ENCODE data around the gene RALGAPB. TPM values are rescaled to one million over a fixed set of nuclear protein-coding genes. Genes with fewer than 3 reads are reported as not detected.

The RALGAPB gene
- total and polyA plus RNA-seq, 11 donors: 7.6 to 31.4 (median 26.0) TPM

- TF ChIP-seq, protein P1, sequence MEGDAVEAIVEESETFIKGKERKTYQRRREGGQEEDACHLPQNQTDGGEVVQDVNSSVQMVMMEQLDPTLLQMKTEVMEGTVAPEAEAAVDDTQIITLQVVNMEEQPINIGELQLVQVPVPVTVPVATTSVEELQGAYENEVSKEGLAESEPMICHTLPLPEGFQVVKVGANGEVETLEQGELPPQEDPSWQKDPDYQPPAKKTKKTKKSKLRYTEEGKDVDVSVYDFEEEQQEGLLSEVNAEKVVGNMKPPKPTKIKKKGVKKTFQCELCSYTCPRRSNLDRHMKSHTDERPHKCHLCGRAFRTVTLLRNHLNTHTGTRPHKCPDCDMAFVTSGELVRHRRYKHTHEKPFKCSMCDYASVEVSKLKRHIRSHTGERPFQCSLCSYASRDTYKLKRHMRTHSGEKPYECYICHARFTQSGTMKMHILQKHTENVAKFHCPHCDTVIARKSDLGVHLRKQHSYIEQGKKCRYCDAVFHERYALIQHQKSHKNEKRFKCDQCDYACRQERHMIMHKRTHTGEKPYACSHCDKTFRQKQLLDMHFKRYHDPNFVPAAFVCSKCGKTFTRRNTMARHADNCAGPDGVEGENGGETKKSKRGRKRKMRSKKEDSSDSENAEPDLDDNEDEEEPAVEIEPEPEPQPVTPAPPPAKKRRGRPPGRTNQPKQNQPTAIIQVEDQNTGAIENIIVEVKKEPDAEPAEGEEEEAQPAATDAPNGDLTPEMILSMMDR (IDR thresholded peaks at IDR 0.05): no peak
- no peak for TF ChIP-seq POLR2A (IDR thresholded peaks at IDR 0.05)
- peaks cover 0 to 11% (median 0%) of the 10 kb centered on the region in 12 donors for H3K4me1 ChIP-seq
- no peaks in the 10 kb centered on the region for H3K9me3 ChIP-seq
- no peak overlapping the region for H3K27ac ChIP-seq
- DNase-seq (peak; percentile 55 to 82 (median 81)), ATAC-seq (peak; percentile 90 to 94 (median 91))
- H3K36me3 ChIP-seq: no peaks in the 10 kb centered on the region
- peaks cover 6 to 48% (median 17%) of the 10 kb centered on the region in 9 donors for H3K27me3 ChIP-seq
- intact Hi-C loops (cut with DNase I): no loop called here
- H3K4me3 ChIP-seq: no peak overlapping the region
- 18 to 29% (median 21%) methylated on average over 9 of the region's 9 CpGs for WGBS, 4 donors
Observed at GRCh38 chr20:38599410-38599882, 126.8 kb downstream of the RALGAPB start.

DNA sequence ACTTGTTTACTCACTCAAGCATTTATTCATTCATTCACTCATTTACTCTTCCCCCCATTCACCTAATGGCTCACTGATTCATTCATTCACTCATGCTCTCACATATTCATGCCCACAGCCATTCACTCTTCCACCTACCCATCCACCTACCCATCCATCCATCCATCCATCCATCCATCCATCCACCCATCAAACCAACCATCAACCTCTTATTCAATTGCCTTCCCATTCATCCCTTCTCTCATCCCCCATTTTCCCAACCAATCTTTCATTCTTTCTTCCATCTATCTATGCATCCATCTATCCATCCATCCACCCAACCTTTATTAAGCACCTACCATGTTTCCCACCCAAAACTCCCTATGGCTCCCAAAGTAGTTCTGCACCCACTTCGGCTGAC lies 127.4 kb downstream of the RALGAPB start:
- no peak overlapping the region for H3K27ac ChIP-seq

DNA sequence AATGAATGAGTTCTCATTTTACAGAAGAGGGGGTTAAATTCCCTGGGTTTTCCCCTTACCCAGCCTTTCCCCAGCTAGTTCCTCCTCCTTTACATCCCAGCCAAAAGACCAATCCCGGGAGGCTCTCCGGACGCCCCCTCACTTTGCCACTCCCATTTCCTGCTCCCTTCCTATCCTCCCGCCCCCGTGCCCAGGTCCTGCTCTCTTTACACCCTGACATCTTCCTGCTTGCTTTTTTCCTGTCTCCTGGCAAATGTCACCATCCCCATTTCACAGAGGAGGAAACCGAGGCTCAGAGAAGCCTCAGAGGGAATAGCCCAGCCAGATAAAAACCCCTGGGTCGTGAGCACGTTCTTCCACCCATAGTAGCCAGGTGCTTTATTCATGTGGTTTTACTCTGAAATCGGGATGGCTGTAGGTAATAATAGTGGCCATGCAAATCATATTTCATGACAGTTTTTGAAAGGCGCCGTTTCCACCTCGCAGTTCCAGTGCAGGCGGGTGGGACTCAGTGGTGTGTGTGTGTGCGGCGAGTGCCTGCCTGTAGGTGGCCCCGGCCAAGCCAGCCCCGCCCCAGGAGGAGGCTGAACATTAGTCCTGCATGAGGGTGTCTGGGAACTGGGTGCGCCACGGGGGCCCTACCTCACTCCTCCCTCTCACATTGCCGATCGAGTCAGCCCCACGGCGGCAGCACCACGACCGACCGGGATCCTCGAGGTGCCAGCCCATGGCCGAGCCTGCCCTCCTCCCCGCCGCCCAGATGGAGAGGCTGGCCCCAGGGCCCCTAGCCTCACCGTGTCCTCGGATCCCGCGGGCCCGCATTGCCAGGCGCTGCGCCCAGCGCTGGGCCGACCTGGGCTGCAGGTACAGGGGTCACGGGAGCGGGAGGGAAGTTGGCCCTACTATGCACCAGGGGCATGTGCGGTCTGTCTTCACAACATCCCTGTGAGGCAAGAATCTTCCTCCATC lies 128.9 kb downstream of the RALGAPB start, which contains the start of gene ARHGAP40:
Gene ARHGAP40 (plus strand): TSS at position 594 of the 969 bp plus-strand sequence.
- ATAC-seq: peak in 2 of 4 donors; percentile 30 to 50

More for the DNA sequence above, 127.4 kb downstream of the RALGAPB start:
- Histone ChIP-seq H3K4me3 (no peak overlapping the region), H3K4me1 (peaks cover 0 to 11% (median 0%) of the 10 kb centered on the region in 12 donors), H3K9me3 (no peaks in the 10 kb centered on the region), H3K36me3 (no peaks in the 10 kb centered on the region), H3K27me3 (peaks cover 6 to 49% (median 17%) of the 10 kb centered on the region in 9 donors)
- intact Hi-C loops (cut with DNase I): no loop called here
- 92 to 98% (median 96%) methylated on average over 1 of the region's 1 CpG for WGBS, 4 donors
- DNase-seq (no peak), ATAC-seq (no peak)
- TF ChIP-seq, protein P1 (IDR thresholded peaks at IDR 0.05): no peak
- no peak for TF ChIP-seq POLR2A (IDR thresholded peaks at IDR 0.05)

More for the DNA sequence above, 128.9 kb downstream of the RALGAPB start, which contains the start of gene ARHGAP40:
- Histone ChIP-seq H3K27ac (no peak within 1 kb of the TSS), H3K27me3 (peaks cover 6 to 53% (median 17%) of the 10 kb centered on the region in 9 donors), H3K4me3 (no peak within 1 kb of the TSS), H3K36me3 (no peaks in the 10 kb centered on the region), H3K4me1 (peaks cover 0 to 11% (median 0%) of the 10 kb centered on the region in 12 donors), H3K9me3 (no peaks in the 10 kb centered on the region)
- 18 to 24% (median 20%) methylated on average over 35 to 42 of the region's 42 CpGs for WGBS, 4 donors
- intact Hi-C loops (cut with DNase I): no loop called here
- no peak for TF ChIP-seq POLR2A (IDR thresholded peaks at IDR 0.05)
- TF ChIP-seq, protein P1 (IDR thresholded peaks at IDR 0.05): no peak
- DNase-seq: no peak

Data from heart left ventricle (tissue), 16 donors.